Panc1 (cell line): ENCODE data around the gene OR4K15. TPM values are rescaled to one million over a fixed set of nuclear protein-coding genes. Genes with fewer than 3 reads are reported as not detected.
"Not testable (repeated sequence)": the region's sequence is repeated elsewhere in the genome, so short reads cannot be mapped to it uniquely, and the experiment has no call there.

Experiments used
- ATAC-seq: fragments of 200-7000 bp; cut with Tn5 transposase; 2 replicates; pipeline ENCODE4 v1.9.1; 2020; ENCODE audit warnings: mild to moderate bottlenecking, moderate library complexity
- BruUV-seq: library from RNA; stranded (reverse); fragments of 400-500 nt; replicated peaks from 2 replicates; lab custom pipeline; 2021; lab: Mats Ljungman, UMichigan
- CTCF ChIA-PET: fragments of 300-600 bp; sonication (Branson Sonifier 250); formaldehyde crosslinking; loops from one replicate; lab custom pipeline; 2022; ENCODE audit warnings: antibody characterized with exemption; lab: Charles Lee
- POLR2A ChIA-PET: fragments of 300-600 bp; sonication (Branson Sonifier 250); formaldehyde crosslinking; loops from one replicate; lab custom pipeline; 2022; ENCODE audit warnings: antibody characterized with exemption; lab: Charles Lee
- DNase-seq: peaks from one replicate; pipeline ENCODE4 v3.0.0-alpha.2; 2010; ENCODE audit warnings: low read depth, low spot score
- H3K27ac ChIP-seq: 2 replicates; pipeline ENCODE4 v1.5.1; 2011; ENCODE audit warnings: mild to moderate bottlenecking, low read length, inconsistent platforms
- H3K27me3 ChIP-seq: fragments of 200-500 bp; sonication (Bioruptor generic); 2 replicates; pipeline ENCODE4 v1.6.0; 2014; ENCODE audit warnings: low read length, inconsistent platforms; ENCODE audit not compliant: control insufficient read depth, insufficient read depth
- H3K36me3 ChIP-seq: fragments of 200-500 bp; sonication (Bioruptor generic); 2 replicates; pipeline ENCODE4 v1.5.1; 2014; ENCODE audit warnings: inconsistent platforms, mild to moderate bottlenecking, low read length, moderate library complexity; ENCODE audit not compliant: control insufficient read depth, insufficient read depth
- H3K4me1 ChIP-seq: 2 replicates; pipeline ENCODE4 v1.5.1; 2011; ENCODE audit warnings: inconsistent platforms, mild to moderate bottlenecking, low read length, moderate library complexity; ENCODE audit not compliant: control insufficient read depth, insufficient read depth
- H3K4me3 ChIP-seq, 2 experiments: 2 replicates each; pipeline ENCODE4 v1.5.1; 2011 to 2012; ENCODE audit warnings: low read depth in 2 of 2, low read length in 2 of 2, mild to moderate bottlenecking in 2 of 2, inconsistent platforms in 1 of 2, moderate library complexity in 1 of 2
- H3K9me3 ChIP-seq: fragments of 200-500 bp; sonication (Bioruptor generic); 2 replicates; pipeline ENCODE4 v1.5.1; 2014; ENCODE audit warnings: low read depth, mild to moderate bottlenecking, inconsistent platforms, low read length, moderate library complexity; ENCODE audit not compliant: control insufficient read depth, insufficient read depth
- CTCF ChIP-seq: fragments of 450-650 bp; IDR thresholded peaks from 2 replicates; pipeline ENCODE4 v1.5.1; 2017; ENCODE audit warnings: mild to moderate bottlenecking
- POLR2AphosphoS5 ChIP-seq: IDR thresholded peaks from 2 replicates; pipeline ENCODE4 v1.6.1; 2012; ENCODE audit warnings: mild to moderate bottlenecking, low read depth, low read length, moderate library complexity
- TCF7L2 ChIP-seq: IDR thresholded peaks from 2 replicates; pipeline ENCODE4 v1.6.1; 2011; ENCODE audit warnings: mild to moderate bottlenecking, low read depth, low read length, inconsistent platforms
- in situ Hi-C: cut with HindIII; loops from 2 replicates; pipeline ENCODE4 v1.10.0; 2016; ENCODE audit warnings: low sequenced_read_pairs, low pct_unique_long_range_greater_than_20kb
- intact Hi-C: fragments of 100-400 bp; cut with micrococcal nuclease; formaldehyde crosslinking; loops from one replicate; pipeline ENCODE4 v1.10.0; 2022; ENCODE audit not compliant: unreplicated experiment
- total RNA-seq: library from RNA; stranded (reverse); gene quantifications from one replicate; pipeline ENCODE4 v1.2.1, GENCODE V29; 2021; ENCODE audit not compliant: unreplicated experiment

OR4K15 gene
- total RNA-seq, 1 experiment from 2014 or later: not detected

- no peak for ATAC-seq
- H3K36me3 ChIP-seq: no peaks in the 10 kb centered on the region
- no TSS peak for BruUV-seq
- H3K27ac ChIP-seq: no peak overlapping the region
- H3K9me3 ChIP-seq: no peaks in the 10 kb centered on the region
- H3K4me1 ChIP-seq: no peaks in the 10 kb centered on the region
- in situ Hi-C loops (no loop called here), intact Hi-C loops (no loop called here)
- no peak overlapping the region for H3K4me3 ChIP-seq
- ChIA-PET CTCF (no interaction called here), POLR2A (no interaction called here)
- no peaks in the 10 kb centered on the region for H3K27me3 ChIP-seq
- DNase-seq: no peak
- no peak for TF ChIP-seq POLR2AphosphoS5
Measured at GRCh38 chr14:19941668-19942067, 33.7 kb upstream of the OR4K15 start.

- intact Hi-C loops: no loop called here
- ChIA-PET POLR2A (no interaction called here), CTCF (no interaction called here)
- TF ChIP-seq POLR2AphosphoS5: no peak
- TF ChIP-seq CTCF: peak; percentile 16; the same call in 1 of the 2 replicates
- H3K4me1 ChIP-seq: no peaks in the 10 kb centered on the region
- no TSS peak for BruUV-seq
- ATAC-seq (no peak), DNase-seq (no peak)
- no peak overlapping the region for H3K27ac ChIP-seq
- no peaks in the 10 kb centered on the region for H3K36me3 ChIP-seq
- peak overlapping the region in 1 of 2 experiments; percentile 16; a peak in 1 of 4 replicates for H3K4me3 ChIP-seq
- H3K9me3 ChIP-seq: no peaks in the 10 kb centered on the region
- in situ Hi-C loops: no loop called here
- H3K27me3 ChIP-seq: no peaks in the 10 kb centered on the region
Measured at GRCh38 chr14:19947413-19948090, 27.8 kb upstream of the OR4K15 start.

GRCh38 chr14:19949218-19949617 is 26.2 kb upstream of the OR4K15 start:
- no peaks in the 10 kb centered on the region for H3K27me3 ChIP-seq
- BruUV-seq: no TSS peak
- no peaks in the 10 kb centered on the region for H3K9me3 ChIP-seq
- H3K36me3 ChIP-seq: no peaks in the 10 kb centered on the region
- in situ Hi-C loops (no loop called here), intact Hi-C loops (no loop called here)
- no peak overlapping the region for H3K4me3 ChIP-seq
- no peak overlapping the region for H3K27ac ChIP-seq
- ATAC-seq: no peak
- H3K4me1 ChIP-seq: no peaks in the 10 kb centered on the region
- no peak for TF ChIP-seq POLR2AphosphoS5
- TF ChIP-seq CTCF: no peak
- no peak for TF ChIP-seq TCF7L2
- POLR2A ChIA-PET: no interaction called here
- CTCF ChIA-PET: no interaction called here
- DNase-seq: no peak

- H3K36me3 ChIP-seq, intact Hi-C loops, H3K4me1 ChIP-seq, ATAC-seq, POLR2A ChIA-PET, H3K9me3 ChIP-seq, H3K4me3 ChIP-seq, DNase-seq, H3K27ac ChIP-seq, CTCF ChIA-PET, BruUV-seq, H3K27me3 ChIP-seq, in situ Hi-C loops: not testable (repeated sequence)
Measured at GRCh38 chr14:19969735-19970134, 5.7 kb upstream of the OR4K15 start.
